Activated naive CD4-positive, alpha-beta T cell treated with anti-CD3 and anti-CD28 coated beads, Interleukin-2, amount 50 U/mL, for 24 hours (primary cell): ENCODE data around the gene UNC50.
"Not testable (repeated sequence)": the region's sequence is repeated elsewhere in the genome, so short reads cannot be mapped to it uniquely, and the experiment has no call there.

Source experiments
- H3K27ac Mint-ChIP-seq: one replicate; pipeline ENCODE4 v1.8.0; 2021; ENCODE audit warnings: mild to moderate bottlenecking, mixed read lengths
- H3K27me3 Mint-ChIP-seq: one replicate; pipeline ENCODE4 v1.8.0; 2021; ENCODE audit warnings: mixed read lengths
- H3K36me3 Mint-ChIP-seq: one replicate; pipeline ENCODE4 v1.8.0; 2021; ENCODE audit warnings: mixed read lengths
- H3K4me1 Mint-ChIP-seq: one replicate; pipeline ENCODE4 v1.8.0; 2021; ENCODE audit warnings: mixed read lengths
- H3K4me3 Mint-ChIP-seq: one replicate; pipeline ENCODE4 v1.8.0; 2021; ENCODE audit warnings: mild to moderate bottlenecking, mixed read lengths
- H3K9me3 Mint-ChIP-seq: one replicate; pipeline ENCODE4 v1.8.0; 2021; ENCODE audit warnings: mixed read lengths

UNC50 gene

GRCh38 chr2:98623657-98624056, 15.3 kb downstream of the UNC50 start:
- Mint-ChIP-seq H3K27ac (peak overlapping the region; percentile 70), H3K36me3 (peaks cover 12% of the 10 kb centered on the region), H3K27me3 (no peaks in the 10 kb centered on the region), H3K4me3 (no peak overlapping the region), H3K9me3 (no peaks in the 10 kb centered on the region), H3K4me1 (peaks cover 50% of the 10 kb centered on the region)

- peak overlapping the region; percentile 81 for H3K27ac Mint-ChIP-seq
- no peaks in the 10 kb centered on the region for H3K9me3 Mint-ChIP-seq
These were observed 24.0 kb downstream of the UNC50 start for GRCh38 chr2:98632351-98632750.

GRCh38 chr2:98634406-98635092, 26.2 kb downstream of the UNC50 start:
- no peaks in the 10 kb centered on the region for H3K27me3 Mint-ChIP-seq
- H3K4me1 Mint-ChIP-seq = peaks cover 48% of the 10 kb centered on the region
- peak overlapping the region; percentile 88 for H3K27ac Mint-ChIP-seq
- peaks cover 12% of the 10 kb centered on the region for H3K36me3 Mint-ChIP-seq
- H3K9me3 Mint-ChIP-seq = no peaks in the 10 kb centered on the region
- peak overlapping the region; percentile 57 for H3K4me3 Mint-ChIP-seq

More at GRCh38 chr2:98632351-98632750, 24.0 kb downstream of the UNC50 start:
- peaks cover 15% of the 10 kb centered on the region for H3K36me3 Mint-ChIP-seq
- no peak overlapping the region for H3K4me3 Mint-ChIP-seq
- H3K4me1 Mint-ChIP-seq = peaks cover 47% of the 10 kb centered on the region
- no peaks in the 10 kb centered on the region for H3K27me3 Mint-ChIP-seq

- H3K27ac Mint-ChIP-seq = peak overlapping the region; percentile 95
- H3K4me1 Mint-ChIP-seq = peaks cover 48% of the 10 kb centered on the region
- H3K27me3 Mint-ChIP-seq = no peaks in the 10 kb centered on the region
- no peaks in the 10 kb centered on the region for H3K9me3 Mint-ChIP-seq
- peaks cover 4% of the 10 kb centered on the region for H3K36me3 Mint-ChIP-seq
- peak overlapping the region; percentile 74 for H3K4me3 Mint-ChIP-seq
These were observed 29.2 kb downstream of the UNC50 start for GRCh38 chr2:98637401-98638147.

GRCh38 chr2:98643496-98644100, 35.2 kb downstream of the UNC50 start:
- peaks cover 23% of the 10 kb centered on the region for H3K4me1 Mint-ChIP-seq
- H3K4me3 Mint-ChIP-seq = no peak overlapping the region
- H3K27ac Mint-ChIP-seq = peak overlapping the region; percentile 73
- H3K36me3 Mint-ChIP-seq = no peaks in the 10 kb centered on the region
- H3K9me3 Mint-ChIP-seq = no peaks in the 10 kb centered on the region
- H3K27me3 Mint-ChIP-seq = no peaks in the 10 kb centered on the region

GRCh38 chr2:98647636-98648035, 39.2 kb downstream of the UNC50 start:
- Mint-ChIP-seq H3K4me3 (no peak overlapping the region), H3K9me3 (no peaks in the 10 kb centered on the region), H3K27me3 (no peaks in the 10 kb centered on the region), H3K36me3 (peaks cover 21% of the 10 kb centered on the region), H3K4me1 (peaks cover 50% of the 10 kb centered on the region), H3K27ac (no peak overlapping the region)

- Mint-ChIP-seq H3K36me3 (peaks cover 28% of the 10 kb centered on the region), H3K4me3 (no peak overlapping the region), H3K27me3 (no peaks in the 10 kb centered on the region), H3K9me3 (no peaks in the 10 kb centered on the region), H3K4me1 (peaks cover 58% of the 10 kb centered on the region), H3K27ac (no peak overlapping the region)
These were observed 40.1 kb downstream of the UNC50 start for GRCh38 chr2:98648451-98648850.

GRCh38 chr2:98649135-98649991, 41.0 kb downstream of the UNC50 start:
- H3K27me3 Mint-ChIP-seq = no peaks in the 10 kb centered on the region
- peak overlapping the region; percentile 66 for H3K27ac Mint-ChIP-seq
- H3K9me3 Mint-ChIP-seq = no peaks in the 10 kb centered on the region
- H3K36me3 Mint-ChIP-seq = peaks cover 32% of the 10 kb centered on the region
- peak overlapping the region; percentile 6 for H3K4me3 Mint-ChIP-seq
- H3K4me1 Mint-ChIP-seq = peaks cover 59% of the 10 kb centered on the region

- Mint-ChIP-seq H3K27me3 (no peaks in the 10 kb centered on the region), H3K4me1 (peaks cover 65% of the 10 kb centered on the region), H3K36me3 (peaks cover 32% of the 10 kb centered on the region), H3K27ac (peak overlapping the region; percentile 66), H3K4me3 (no peak overlapping the region), H3K9me3 (no peaks in the 10 kb centered on the region)
These were observed 41.6 kb downstream of the UNC50 start for GRCh38 chr2:98649992-98650375.

- peaks cover 32% of the 10 kb centered on the region for H3K36me3 Mint-ChIP-seq
- peak overlapping the region; percentile 61 for H3K4me3 Mint-ChIP-seq
- no peaks in the 10 kb centered on the region for H3K27me3 Mint-ChIP-seq
- H3K4me1 Mint-ChIP-seq = peaks cover 69% of the 10 kb centered on the region
- no peaks in the 10 kb centered on the region for H3K9me3 Mint-ChIP-seq
- peak overlapping the region; percentile 90 for H3K27ac Mint-ChIP-seq
These were observed 42.6 kb downstream of the UNC50 start for GRCh38 chr2:98650998-98651397.

GRCh38 chr2:98654699-98655495, 46.5 kb downstream of the UNC50 start:
- Mint-ChIP-seq H3K4me1 (peaks cover 91% of the 10 kb centered on the region), H3K36me3 (peaks cover 29% of the 10 kb centered on the region), H3K27me3 (no peaks in the 10 kb centered on the region), H3K9me3 (peaks cover 2% of the 10 kb centered on the region), H3K4me3 (peak overlapping the region; percentile 76), H3K27ac (peak overlapping the region; percentile 98)

- peaks cover 25% of the 10 kb centered on the region for H3K36me3 Mint-ChIP-seq
- H3K9me3 Mint-ChIP-seq = peaks cover 12% of the 10 kb centered on the region
- peak overlapping the region; percentile 96 for H3K27ac Mint-ChIP-seq
- peaks cover 90% of the 10 kb centered on the region for H3K4me1 Mint-ChIP-seq
- H3K4me3 Mint-ChIP-seq = peak overlapping the region; percentile 75
- no peaks in the 10 kb centered on the region for H3K27me3 Mint-ChIP-seq
These were observed 48.4 kb downstream of the UNC50 start for GRCh38 chr2:98656800-98657199.

GRCh38 chr2:98658816-98659490, 50.6 kb downstream of the UNC50 start:
- Mint-ChIP-seq H3K27ac (peak overlapping the region; percentile 97), H3K4me3 (peak overlapping the region; percentile 89), H3K27me3 (no peaks in the 10 kb centered on the region), H3K36me3 (peaks cover 16% of the 10 kb centered on the region), H3K9me3 (peaks cover 12% of the 10 kb centered on the region), H3K4me1 (peaks cover 87% of the 10 kb centered on the region)

- peaks cover 12% of the 10 kb centered on the region for H3K9me3 Mint-ChIP-seq
- H3K27me3 Mint-ChIP-seq = not testable (repeated sequence)
- peak overlapping the region; percentile 97 for H3K27ac Mint-ChIP-seq
- peaks cover 85% of the 10 kb centered on the region for H3K4me1 Mint-ChIP-seq
- peak overlapping the region; percentile 89 for H3K4me3 Mint-ChIP-seq
- H3K36me3 Mint-ChIP-seq = peaks cover 14% of the 10 kb centered on the region
These were observed 51.1 kb downstream of the UNC50 start for GRCh38 chr2:98659491-98659840.
